CD4-positive, alpha-beta T cell (primary cell): ENCODE data around the gene CEP350. TPM values are rescaled to one million over a fixed set of nuclear protein-coding genes. Genes with fewer than 3 reads are reported as not detected.

Source experiments
- ATAC-seq: fragments of 200-7000 bp; cut with Tn5 transposase; one replicate; pipeline ENCODE4 v1.10.0; 2022; ENCODE audit warnings: mild to moderate bottlenecking; ENCODE audit not compliant: poor library complexity
- CTCF ChIA-PET: fragments of 350-600 bp; sonication (Branson Sonifier 250); formaldehyde crosslinking; loops from one replicate; lab custom pipeline; 2021; ENCODE audit warnings: antibody characterized with exemption, inconsistent platforms; lab: Charles Lee
- POLR2A ChIA-PET: fragments of 350-600 bp; sonication (Branson Sonifier 250); formaldehyde crosslinking; loops from one replicate; lab custom pipeline; 2021; ENCODE audit warnings: antibody characterized with exemption, inconsistent platforms; lab: Charles Lee
- DNase-seq, 14 experiments: peaks; one replicate each; pipeline ENCODE4 v3.0.0-alpha.2; 2013 to 2020; ENCODE audit warnings: mixed read lengths in 2 of 14
- H3K27ac ChIP-seq, 2 donors: one replicate each; pipeline versions ENCODE4 v1.5.1 to v1.7.0; 2013; ENCODE audit warnings: low read length in 2 of 2, low read depth in 1 of 2, mild to moderate bottlenecking in 1 of 2
- H3K27me3 ChIP-seq, 2 experiments: 1 replicate in 1 of 2; 2 replicates in 1 of 2; pipeline versions ENCODE4 v1.6.1 to v1.7.0; 2013; ENCODE audit warnings: low read length in 2 of 2, control low read depth in 1 of 2, mild to moderate bottlenecking in 1 of 2, moderate library complexity in 1 of 2; ENCODE audit not compliant: insufficient read depth in 2 of 2, control insufficient read depth in 1 of 2
- H3K36me3 ChIP-seq: one replicate; pipeline ENCODE4 v1.6.1; 2013; ENCODE audit warnings: low read length, control low read depth; ENCODE audit not compliant: insufficient read depth
- H3K4me1 ChIP-seq: one replicate; pipeline ENCODE4 v1.6.1; 2013; ENCODE audit warnings: low read length, control low read depth; ENCODE audit not compliant: insufficient read depth
- H3K4me3 ChIP-seq: one replicate; pipeline ENCODE4 v1.5.1; 2013; ENCODE audit warnings: mild to moderate bottlenecking, low read length, moderate library complexity
- H3K9me3 ChIP-seq, 2 experiments: 1 replicate in 1 of 2; 2 replicates in 1 of 2; pipeline versions ENCODE4 v1.6.1 to v1.7.0; 2013; ENCODE audit warnings: low read length in 2 of 2, mild to moderate bottlenecking in 2 of 2, control low read depth in 1 of 2, moderate library complexity in 1 of 2; ENCODE audit not compliant: control insufficient read depth in 1 of 2, insufficient read depth in 1 of 2
- H3K27ac Mint-ChIP-seq: one replicate; pipeline ENCODE4 v1.8.0; 2020; ENCODE audit warnings: mixed read lengths
- H3K27me3 Mint-ChIP-seq: one replicate; pipeline ENCODE4 v1.8.0; 2021; ENCODE audit warnings: mixed read lengths
- H3K36me3 Mint-ChIP-seq: one replicate; pipeline ENCODE4 v1.8.0; 2021; ENCODE audit warnings: low read depth, mixed read lengths
- H3K4me1 Mint-ChIP-seq: one replicate; pipeline ENCODE4 v1.8.0; 2021; ENCODE audit warnings: low read depth, mixed read lengths
- H3K4me3 Mint-ChIP-seq: one replicate; pipeline ENCODE4 v1.8.0; 2020; ENCODE audit warnings: mild to moderate bottlenecking, mixed read lengths
- H3K9me3 Mint-ChIP-seq: one replicate; pipeline ENCODE4 v1.8.0; 2020; ENCODE audit warnings: mixed read lengths
- CTCF ChIP-seq: fragments of 200-600 bp; IDR thresholded peaks from one replicate; pipeline ENCODE4 v1.8.0; 2022; ENCODE audit warnings: antibody characterized with exemption, mild to moderate bottlenecking
- intact Hi-C, 2 experiments: fragments of 100-400 bp; cut with DNase I in 1 of 2; cut with micrococcal nuclease in 1 of 2; formaldehyde crosslinking; loops; one replicate each; pipeline versions ENCODE4 v1.15.1 to v1.9.0; 2023 to 2025; cut with DNase I, micrococcal nuclease
- total RNA-seq, 174 experiments: library from RNA in 2 of 174; stranded (reverse) in 2 of 174; gene quantifications; one replicate each; pipeline ENCODE4 v1.2.3 and lab custom pipeline; 2021 to 2026

Gene CEP350
- total RNA-seq, 2 experiments from 2014 or later, result 45.5 to 51.4 TPM

DNA sequence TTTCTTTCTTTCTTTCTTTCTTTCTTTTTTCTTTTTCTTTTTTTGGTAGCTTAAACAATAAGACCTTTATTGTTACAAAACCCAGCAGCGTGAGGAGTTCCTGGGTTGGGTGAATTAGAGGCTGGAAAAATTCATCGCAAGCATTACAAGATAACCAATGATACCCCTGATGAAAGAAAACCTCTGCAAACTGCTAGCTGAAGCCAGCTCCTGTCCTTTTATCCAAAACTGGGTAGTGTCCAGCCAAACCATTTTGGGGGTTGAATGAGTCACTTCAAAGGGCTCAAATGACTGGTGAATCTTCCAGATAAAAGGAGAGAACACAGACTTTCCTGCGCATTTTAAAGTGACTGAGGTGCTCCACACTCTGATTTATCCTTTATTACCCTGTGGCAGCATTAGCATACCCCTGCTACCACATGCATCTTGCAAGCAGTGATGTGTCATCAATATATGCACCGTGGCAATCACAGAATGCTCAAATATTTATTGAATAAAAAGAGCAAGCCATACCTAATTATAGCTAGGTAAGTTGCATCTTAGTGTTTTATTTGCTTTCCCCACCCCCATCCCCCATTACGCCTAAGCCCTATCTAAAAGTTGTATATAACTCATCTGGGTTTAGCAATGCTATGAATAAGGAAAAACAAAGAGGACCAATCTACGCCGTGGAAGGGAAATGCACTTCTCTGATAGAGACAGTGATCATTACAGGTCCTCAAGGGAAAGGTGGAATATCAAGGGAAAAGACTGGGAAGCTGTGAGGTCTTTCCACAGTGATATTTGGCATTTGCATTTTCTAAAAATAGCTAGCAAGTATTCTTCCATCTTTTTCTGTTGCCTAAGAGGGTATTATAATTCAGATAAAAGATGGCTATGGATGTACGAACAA lies 32.4 kb upstream of the CEP350 start:
- H3K27me3 Mint-ChIP-seq, result no peaks in the 10 kb centered on the region

GRCh38 chr1:179923029-179923428 lies 31.6 kb upstream of the CEP350 start:
- ChIA-PET CTCF (no interaction called here), POLR2A (interaction anchor here (2.3 to 2.6 kb wide), 2 partner anchors 11 to 31 kb away, joined by 6 to 9 read pairs; no protein-coding TSS in a partner anchor)

More for the DNA sequence above, 32.4 kb upstream of the CEP350 start:
- POLR2A ChIA-PET, result interaction anchor here (2.3 to 2.6 kb wide), 2 partner anchors 11 to 31 kb away, joined by 6 to 9 read pairs; no protein-coding TSS in a partner anchor
- H3K27ac Mint-ChIP-seq, result no peak overlapping the region
- H3K4me3 ChIP-seq, result no peak overlapping the region
- intact Hi-C loops, result no loop called here
- peaks cover 27% of the 10 kb centered on the region for H3K36me3 ChIP-seq
- TF ChIP-seq CTCF, result no peak
- no peaks in the 10 kb centered on the region for H3K4me1 ChIP-seq
- no peak overlapping the region for H3K4me3 Mint-ChIP-seq
- peaks cover 7% of the 10 kb centered on the region for H3K4me1 Mint-ChIP-seq
- no peaks in the 10 kb centered on the region for H3K9me3 ChIP-seq
- CTCF ChIA-PET, result no interaction called here
- H3K36me3 Mint-ChIP-seq, result peaks cover 45% of the 10 kb centered on the region
- ATAC-seq, result no peak
- no peaks in the 10 kb centered on the region for H3K9me3 Mint-ChIP-seq
- no peak for DNase-seq
- no peaks in the 10 kb centered on the region for H3K27me3 ChIP-seq
- H3K27ac ChIP-seq, result no peak overlapping the region

GRCh38 chr1:179924268-179924667 lies 30.3 kb upstream of the CEP350 start:
- Histone ChIP-seq H3K4me3 (no peak overlapping the region), H3K27me3 (no peaks in the 10 kb centered on the region), H3K27ac (no peak overlapping the region), H3K9me3 (no peaks in the 10 kb centered on the region), H3K36me3 (peaks cover 9% of the 10 kb centered on the region), H3K4me1 (no peaks in the 10 kb centered on the region)
- TF ChIP-seq CTCF, result no peak
- Mint-ChIP-seq H3K4me3 (no peak overlapping the region), H3K27ac (no peak overlapping the region), H3K36me3 (peaks cover 24% of the 10 kb centered on the region), H3K27me3 (no peaks in the 10 kb centered on the region), H3K4me1 (no peaks in the 10 kb centered on the region), H3K9me3 (no peaks in the 10 kb centered on the region)
- POLR2A ChIA-PET, result interaction anchor here (2.6 kb wide), 1 partner anchor 9 kb away, joined by 6 read pairs; no protein-coding TSS in a partner anchor
- no peak for DNase-seq
- ATAC-seq, result no peak
- CTCF ChIA-PET, result interaction anchor here (0.8 to 1.0 kb wide), 2 partner anchors 10 to 56 kb away, joined by 3 read pairs; no protein-coding TSS in a partner anchor
- intact Hi-C loops, result no loop called here

More at GRCh38 chr1:179923029-179923428, 31.6 kb upstream of the CEP350 start:
- peaks cover 37% of the 10 kb centered on the region for H3K36me3 Mint-ChIP-seq
- intact Hi-C loops, result no loop called here
- H3K27ac Mint-ChIP-seq, result peak overlapping the region; percentile 18
- Histone ChIP-seq H3K27me3 (no peaks in the 10 kb centered on the region), H3K27ac (no peak overlapping the region), H3K4me1 (no peaks in the 10 kb centered on the region), H3K9me3 (no peaks in the 10 kb centered on the region), H3K36me3 (peaks cover 19% of the 10 kb centered on the region), H3K4me3 (no peak overlapping the region)
- H3K9me3 Mint-ChIP-seq, result no peaks in the 10 kb centered on the region
- DNase-seq, result no peak
- H3K27me3 Mint-ChIP-seq, result no peaks in the 10 kb centered on the region
- no peak for ATAC-seq
- H3K4me1 Mint-ChIP-seq, result peaks cover 7% of the 10 kb centered on the region
- no peak for TF ChIP-seq CTCF
- H3K4me3 Mint-ChIP-seq, result no peak overlapping the region
